B cell (primary cell): ENCODE measurements around the gene HIVEP1.

ENCODE experiments used
- EZH2 ChIP-seq: IDR thresholded peaks from 2 replicates; pipeline ENCODE4 v1.6.1; 2012; ENCODE audit warnings: borderline replicate concordance, low read depth, mild to moderate bottlenecking, moderate library complexity, low read length; ENCODE audit not compliant: insufficient read depth, poor library complexity, severe bottlenecking
- TF ChIP-seq, protein P1 (sequence below): fragments of 200-600 bp; IDR thresholded peaks from one replicate; pipeline ENCODE4 v1.8.0; 2022; ENCODE audit warnings: antibody characterized with exemption, mild to moderate bottlenecking

DNA sequence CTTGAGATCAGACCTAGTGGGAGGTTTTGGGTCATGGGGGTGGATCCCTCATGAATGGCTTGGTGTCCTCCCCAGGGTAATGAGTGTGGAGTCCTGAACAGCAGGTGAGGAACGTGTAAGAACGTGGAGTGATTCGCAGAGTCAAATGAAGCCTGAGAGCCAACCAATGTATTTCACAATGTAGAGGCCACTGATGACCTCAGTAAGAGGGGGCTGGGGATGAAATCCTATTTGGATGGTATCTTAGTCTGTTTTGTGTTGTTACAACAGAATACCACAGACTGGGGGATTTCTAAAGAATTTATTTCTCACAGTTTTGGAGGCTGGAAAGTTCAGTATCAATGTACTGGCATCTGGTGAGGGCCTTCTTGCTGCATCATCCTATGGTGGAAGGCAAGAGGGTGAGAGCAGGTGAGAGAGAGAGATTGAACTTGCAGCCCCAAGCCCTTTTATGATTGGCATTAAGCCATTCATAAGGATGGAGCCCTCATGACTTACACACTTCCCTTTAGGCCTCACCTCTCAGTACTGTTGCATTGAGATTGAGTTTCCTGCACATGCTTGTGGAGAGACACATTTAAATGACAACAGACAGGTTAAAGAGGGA, 47.3 kb upstream of the HIVEP1 start:
- TF ChIP-seq, protein P1, sequence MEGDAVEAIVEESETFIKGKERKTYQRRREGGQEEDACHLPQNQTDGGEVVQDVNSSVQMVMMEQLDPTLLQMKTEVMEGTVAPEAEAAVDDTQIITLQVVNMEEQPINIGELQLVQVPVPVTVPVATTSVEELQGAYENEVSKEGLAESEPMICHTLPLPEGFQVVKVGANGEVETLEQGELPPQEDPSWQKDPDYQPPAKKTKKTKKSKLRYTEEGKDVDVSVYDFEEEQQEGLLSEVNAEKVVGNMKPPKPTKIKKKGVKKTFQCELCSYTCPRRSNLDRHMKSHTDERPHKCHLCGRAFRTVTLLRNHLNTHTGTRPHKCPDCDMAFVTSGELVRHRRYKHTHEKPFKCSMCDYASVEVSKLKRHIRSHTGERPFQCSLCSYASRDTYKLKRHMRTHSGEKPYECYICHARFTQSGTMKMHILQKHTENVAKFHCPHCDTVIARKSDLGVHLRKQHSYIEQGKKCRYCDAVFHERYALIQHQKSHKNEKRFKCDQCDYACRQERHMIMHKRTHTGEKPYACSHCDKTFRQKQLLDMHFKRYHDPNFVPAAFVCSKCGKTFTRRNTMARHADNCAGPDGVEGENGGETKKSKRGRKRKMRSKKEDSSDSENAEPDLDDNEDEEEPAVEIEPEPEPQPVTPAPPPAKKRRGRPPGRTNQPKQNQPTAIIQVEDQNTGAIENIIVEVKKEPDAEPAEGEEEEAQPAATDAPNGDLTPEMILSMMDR, result no peak
- TF ChIP-seq EZH2, result no peak
